Astrocyte of the cerebellum (primary cell): ENCODE results near the gene MIB1.

ENCODE experiments used
- DNase-seq: peaks from one replicate; pipeline ENCODE4 v3.0.0-alpha.2; 2011; ENCODE audit warnings: low read depth
- H3K4me3 ChIP-seq: 2 replicates; pipeline ENCODE4 v1.5.1; 2011; ENCODE audit warnings: mild to moderate bottlenecking, low read depth, low read length, moderate library complexity
- in situ Hi-C: cut with HindIII; loops from 2 replicates; pipeline ENCODE4 v1.10.0; 2017; ENCODE audit warnings: low sequenced_read_pairs
- TF ChIP-seq, protein P1 (sequence below): IDR thresholded peaks from 2 replicates; pipeline ENCODE4 v1.5.1; 2012; ENCODE audit warnings: low read length, low read depth, moderate library complexity, mild to moderate bottlenecking; ENCODE audit errors: missing control alignments

MIB1 gene

DNA sequence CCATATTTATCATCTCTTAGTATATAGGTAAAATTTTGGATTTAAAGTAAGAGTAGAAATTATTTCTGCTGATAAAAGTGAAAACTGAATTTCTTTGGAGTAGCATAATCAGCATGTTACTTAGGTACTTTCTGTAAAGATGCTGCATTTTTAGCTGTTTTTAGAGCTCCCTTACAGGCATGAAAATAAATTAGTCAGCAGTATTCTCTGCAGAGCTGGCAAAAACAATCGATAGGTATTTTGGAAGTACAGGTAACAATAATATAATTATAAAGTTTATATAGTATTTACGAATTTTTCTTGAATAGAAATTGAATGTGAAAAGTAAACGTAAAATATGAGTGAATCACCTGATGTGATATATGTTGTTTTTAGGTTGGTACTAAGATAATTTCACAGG is 83.3 kb downstream of the MIB1 start:
- TF ChIP-seq, protein P1, sequence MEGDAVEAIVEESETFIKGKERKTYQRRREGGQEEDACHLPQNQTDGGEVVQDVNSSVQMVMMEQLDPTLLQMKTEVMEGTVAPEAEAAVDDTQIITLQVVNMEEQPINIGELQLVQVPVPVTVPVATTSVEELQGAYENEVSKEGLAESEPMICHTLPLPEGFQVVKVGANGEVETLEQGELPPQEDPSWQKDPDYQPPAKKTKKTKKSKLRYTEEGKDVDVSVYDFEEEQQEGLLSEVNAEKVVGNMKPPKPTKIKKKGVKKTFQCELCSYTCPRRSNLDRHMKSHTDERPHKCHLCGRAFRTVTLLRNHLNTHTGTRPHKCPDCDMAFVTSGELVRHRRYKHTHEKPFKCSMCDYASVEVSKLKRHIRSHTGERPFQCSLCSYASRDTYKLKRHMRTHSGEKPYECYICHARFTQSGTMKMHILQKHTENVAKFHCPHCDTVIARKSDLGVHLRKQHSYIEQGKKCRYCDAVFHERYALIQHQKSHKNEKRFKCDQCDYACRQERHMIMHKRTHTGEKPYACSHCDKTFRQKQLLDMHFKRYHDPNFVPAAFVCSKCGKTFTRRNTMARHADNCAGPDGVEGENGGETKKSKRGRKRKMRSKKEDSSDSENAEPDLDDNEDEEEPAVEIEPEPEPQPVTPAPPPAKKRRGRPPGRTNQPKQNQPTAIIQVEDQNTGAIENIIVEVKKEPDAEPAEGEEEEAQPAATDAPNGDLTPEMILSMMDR: no peak
- no peak overlapping the region for H3K4me3 ChIP-seq
- DNase-seq: no peak
- in situ Hi-C loops: no loop called here

DNA sequence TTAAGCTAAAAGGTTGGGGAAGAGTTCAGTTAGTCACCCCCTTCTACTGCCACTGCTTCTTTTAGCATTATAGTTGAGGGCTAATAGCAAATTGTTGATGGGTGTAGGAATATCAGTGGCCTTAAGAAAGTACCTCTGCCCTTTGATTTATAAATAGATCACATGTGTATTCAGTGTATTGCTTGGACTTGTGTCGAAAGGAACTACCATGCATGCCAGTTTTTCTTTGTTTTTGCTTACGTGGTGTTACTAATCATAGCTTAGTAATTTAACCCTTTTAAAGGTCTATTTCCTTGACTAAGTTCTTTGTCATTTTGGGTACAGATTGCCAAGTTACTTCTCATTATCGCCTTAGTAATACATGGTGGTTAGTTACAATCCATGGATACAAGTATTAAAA is 85.6 kb downstream of the MIB1 start:
- peak; percentile 57 for DNase-seq
- TF ChIP-seq, protein P1: no peak

DNA sequence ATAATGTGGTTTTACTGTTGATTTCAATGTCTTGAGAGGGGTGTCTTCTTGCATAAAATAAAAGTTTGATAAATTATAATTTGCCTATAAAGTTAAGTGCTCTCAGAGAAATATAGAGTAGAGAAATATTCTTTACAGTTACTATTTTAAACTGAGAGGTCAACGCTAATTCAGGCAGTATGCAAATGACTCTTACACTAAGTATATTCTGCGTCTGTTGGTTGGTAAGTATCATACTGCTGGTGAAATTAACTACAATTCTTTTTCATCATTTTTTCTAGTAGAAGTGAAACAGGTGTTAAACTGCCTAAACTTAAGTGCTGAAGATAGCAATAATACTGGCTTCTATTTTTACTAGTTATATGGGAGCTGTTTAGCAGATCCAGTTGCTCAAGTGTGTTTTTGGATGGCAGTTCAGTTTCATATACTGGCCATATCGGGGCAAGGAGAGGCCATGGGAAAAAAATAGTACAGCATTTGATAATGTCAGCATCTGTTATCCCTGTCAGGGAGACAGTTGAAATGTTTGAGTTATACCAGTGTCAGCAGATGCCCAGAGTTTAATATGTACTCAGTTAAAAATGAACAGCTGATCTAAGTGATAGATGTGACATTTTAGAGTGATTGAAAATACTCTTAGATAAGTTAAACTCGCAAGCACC is 86.2 kb downstream of the MIB1 start:
- H3K4me3 ChIP-seq: no peak overlapping the region
- DNase-seq: no peak
- in situ Hi-C loops: no loop called here
- TF ChIP-seq, protein P1: no peak

More for the DNA sequence above, 85.6 kb downstream of the MIB1 start:
- H3K4me3 ChIP-seq: no peak overlapping the region
- in situ Hi-C loops: no loop called here

DNA sequence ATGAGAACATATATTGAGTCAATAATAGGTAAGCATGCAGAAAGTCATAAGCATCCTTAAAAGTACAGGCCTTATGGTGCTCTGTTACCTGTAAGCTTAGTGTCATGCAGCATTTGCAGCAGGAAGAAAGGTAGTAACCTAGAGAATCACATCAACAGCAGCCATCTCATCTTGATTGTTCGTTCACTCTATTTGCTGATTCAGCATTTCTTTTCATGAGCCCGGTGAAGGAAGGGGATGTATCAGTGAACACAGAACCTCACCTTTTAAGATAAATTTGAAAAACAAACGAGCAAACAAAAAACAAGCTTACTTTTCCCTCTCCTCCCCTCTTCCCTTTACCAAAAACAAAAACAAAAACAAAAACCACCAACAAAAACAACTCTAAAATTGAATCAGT is 89.9 kb downstream of the MIB1 start:
- TF ChIP-seq, protein P1: no peak
- no peak for DNase-seq
- no peak overlapping the region for H3K4me3 ChIP-seq
- in situ Hi-C loops: no loop called here

DNA sequence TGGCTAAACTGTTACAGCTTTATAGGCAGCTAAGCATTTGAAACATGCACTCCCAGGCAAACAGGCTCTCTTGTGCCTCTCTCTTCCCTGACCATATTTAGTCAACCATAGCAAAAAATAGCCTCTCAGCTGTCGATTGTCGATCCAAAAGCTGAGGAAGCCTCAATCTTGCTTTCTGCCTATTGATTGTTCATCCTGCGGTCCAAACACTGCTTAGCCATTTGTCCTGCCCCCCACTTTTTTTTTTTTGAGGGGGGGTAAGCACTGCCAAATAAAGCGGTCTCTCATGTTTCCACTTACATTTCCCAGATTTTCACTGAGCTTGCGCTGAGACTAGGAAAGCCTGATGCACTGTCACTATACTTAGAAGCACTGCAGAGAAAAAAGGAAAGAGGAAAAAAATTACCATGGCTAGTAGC is 90.8 kb downstream of the MIB1 start:
- DNase-seq: no peak
- H3K4me3 ChIP-seq: no peak overlapping the region
- in situ Hi-C loops: no loop called here
- TF ChIP-seq, protein P1: no peak

DNA sequence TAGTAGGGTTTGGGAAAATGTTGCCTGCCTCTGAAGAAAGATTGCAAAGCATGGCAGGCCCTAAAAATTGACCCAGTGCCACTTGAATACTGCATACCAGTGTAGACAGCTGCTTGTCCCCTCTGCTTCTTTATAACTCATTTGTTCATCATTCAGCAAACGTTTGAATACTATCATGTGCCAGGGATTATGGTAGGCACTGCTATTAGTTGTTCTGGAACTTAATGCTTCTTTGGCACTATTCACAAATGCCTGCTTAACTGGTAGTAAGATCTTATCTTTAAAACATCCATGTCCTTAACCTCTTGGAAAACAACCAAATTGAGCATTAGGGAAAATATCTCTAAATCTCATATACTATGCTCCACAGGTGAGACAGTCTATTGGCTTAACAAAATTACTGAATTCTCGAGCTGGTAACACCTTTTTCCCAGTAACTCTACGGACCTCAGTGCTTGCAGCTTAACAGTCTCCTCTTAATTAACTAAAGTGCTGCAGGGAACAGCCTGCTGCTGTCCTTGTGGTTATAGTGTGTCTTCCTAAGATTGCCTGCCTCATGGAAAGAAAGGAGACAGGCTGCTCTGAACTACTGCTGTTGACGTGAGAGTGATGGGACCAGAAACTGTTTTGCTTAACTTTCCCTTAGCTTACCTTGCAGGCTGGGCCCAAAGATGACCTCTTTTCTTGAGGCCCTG is 93.2 kb downstream of the MIB1 start:
- in situ Hi-C loops: no loop called here
- TF ChIP-seq, protein P1: no peak
- no peak for DNase-seq
- H3K4me3 ChIP-seq: no peak overlapping the region
